Testis (tissue), 2 donors: ENCODE results near the gene MTOR.

Experiments
- POLR2A ChIP-seq: fragments of 450-650 bp; IDR thresholded peaks from one replicate; pipeline ENCODE4 v1.6.1; 2017; ENCODE audit warnings: antibody characterized with exemption, mild to moderate bottlenecking, moderate library complexity
- TF ChIP-seq, protein P1 (sequence below), 3 experiments: fragments of 450-650 bp in 2 of 3; fragments of 200-600 bp in 1 of 3; sonication (generic) in 1 of 3; IDR thresholded peaks; one replicate each; pipeline ENCODE4 v1.5.1; 2016 to 2019; ENCODE audit warnings: antibody characterized with exemption in 3 of 3, mild to moderate bottlenecking in 2 of 3, moderate library complexity in 1 of 3

- TF ChIP-seq POLR2A, result no peak
- TF ChIP-seq, protein P1, sequence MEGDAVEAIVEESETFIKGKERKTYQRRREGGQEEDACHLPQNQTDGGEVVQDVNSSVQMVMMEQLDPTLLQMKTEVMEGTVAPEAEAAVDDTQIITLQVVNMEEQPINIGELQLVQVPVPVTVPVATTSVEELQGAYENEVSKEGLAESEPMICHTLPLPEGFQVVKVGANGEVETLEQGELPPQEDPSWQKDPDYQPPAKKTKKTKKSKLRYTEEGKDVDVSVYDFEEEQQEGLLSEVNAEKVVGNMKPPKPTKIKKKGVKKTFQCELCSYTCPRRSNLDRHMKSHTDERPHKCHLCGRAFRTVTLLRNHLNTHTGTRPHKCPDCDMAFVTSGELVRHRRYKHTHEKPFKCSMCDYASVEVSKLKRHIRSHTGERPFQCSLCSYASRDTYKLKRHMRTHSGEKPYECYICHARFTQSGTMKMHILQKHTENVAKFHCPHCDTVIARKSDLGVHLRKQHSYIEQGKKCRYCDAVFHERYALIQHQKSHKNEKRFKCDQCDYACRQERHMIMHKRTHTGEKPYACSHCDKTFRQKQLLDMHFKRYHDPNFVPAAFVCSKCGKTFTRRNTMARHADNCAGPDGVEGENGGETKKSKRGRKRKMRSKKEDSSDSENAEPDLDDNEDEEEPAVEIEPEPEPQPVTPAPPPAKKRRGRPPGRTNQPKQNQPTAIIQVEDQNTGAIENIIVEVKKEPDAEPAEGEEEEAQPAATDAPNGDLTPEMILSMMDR (IDR thresholded peaks at IDR 0.05), result peak in 1 of 3 experiments; percentile 19
These were observed at the start of gene MTOR for GRCh38 chr1:11262171-11263049.
